Transverse colon (tissue), 4 donors: Measurements from ENCODE around the gene KDM6B. TPM values are rescaled to one million over a fixed set of nuclear protein-coding genes. Genes with fewer than 3 reads are reported as not detected.

Source experiments
- DNase-seq: peaks from one replicate; pipeline ENCODE4 v3.0.0-alpha.2; 2019
- H3K27ac ChIP-seq, 4 donors: fragments of 200-600 bp; sonication (generic); 2 replicates each; pipeline ENCODE4 v1.5.1; 2016 to 2018; ENCODE audit warnings: inconsistent platforms in 4 of 4
- H3K27me3 ChIP-seq: fragments of 200-600 bp; sonication (generic); 2 replicates; pipeline ENCODE4 v1.5.1; 2017; ENCODE audit warnings: inconsistent platforms
- H3K36me3 ChIP-seq, 4 donors: fragments of 200-600 bp; sonication (generic); 2 replicates each; pipeline ENCODE4 v1.5.1; 2017 to 2019; ENCODE audit warnings: inconsistent platforms in 4 of 4
- H3K4me1 ChIP-seq, 4 donors: fragments of 200-600 bp; sonication (generic); 2 replicates each; pipeline ENCODE4 v1.5.1; 2017 to 2020; ENCODE audit warnings: inconsistent platforms in 4 of 4
- H3K4me3 ChIP-seq, 4 donors: fragments of 200-600 bp; sonication (generic); 1 replicate in 1 of 4; 2 replicates in 3 of 4; pipeline versions ENCODE4 v1.5.1 to v1.6.1; 2017 to 2019; ENCODE audit warnings: inconsistent platforms in 4 of 4
- H3K9me3 ChIP-seq, 2 donors: fragments of 200-600 bp; sonication (generic); 2 replicates each; pipeline ENCODE4 v1.5.1; 2017 to 2019; ENCODE audit warnings: inconsistent platforms in 2 of 2
- EP300 ChIP-seq: sonication (generic); formaldehyde crosslinking; IDR thresholded peaks from one replicate; pipeline ENCODE4 v1.6.1; 2017; ENCODE audit warnings: antibody characterized with exemption, low read depth
- POLR2A ChIP-seq: fragments of 450-650 bp; IDR thresholded peaks from one replicate; pipeline ENCODE4 v1.6.1; 2016; ENCODE audit warnings: antibody characterized with exemption, mild to moderate bottlenecking, moderate library complexity
- POLR2AphosphoS5 ChIP-seq, 3 donors: sonication (generic); formaldehyde crosslinking; IDR thresholded peaks; one replicate each; pipeline ENCODE4 v1.6.1; 2016; ENCODE audit warnings: antibody characterized with exemption in 3 of 3
- WGBS, 2 donors: methylation state at CpG; one replicate each; pipeline ENCODE4 v1.1.5; 2018; ENCODE audit warnings: low coverage in 1 of 2; 5-methylcytosine and 5-hydroxymethylcytosine counted together
- in situ Hi-C, 4 donors: fragments of 200-750 bp; cut with MboI; loops; one replicate each; pipeline versions ENCODE4 v1.15.0 to v1.15.1; 2017; ENCODE audit warnings: low sequenced_read_pairs in 3 of 4, low pct_ligation_motif_present in 1 of 4, low pct_unique_long_range_greater_than_20kb in 1 of 4
- intact Hi-C: fragments of 100-400 bp; cut with DNase I; formaldehyde crosslinking; loops from one replicate; pipeline ENCODE4 v1.15.1; 2023; ENCODE audit warnings: low total_unique reads
- total RNA-seq, 4 donors: library from RNA; depleted of rRNA; stranded (reverse); fragments of >200 nt; gene quantifications; one replicate each; pipeline ENCODE4 v1.1.0, GENCODE V29; 2016
- TF ChIP-seq, protein P1 (sequence below), 5 experiments: fragments of 200-600 bp in 3 of 5; fragments of 450-650 bp in 2 of 5; sonication (generic) in 3 of 5; IDR thresholded peaks; 1 replicate in 2 of 5; 2 replicates in 3 of 5; pipeline ENCODE4 v1.5.1; 2016 to 2017; ENCODE audit warnings: antibody characterized with exemption in 5 of 5, inconsistent platforms in 3 of 5, mild to moderate bottlenecking in 2 of 5, moderate library complexity in 1 of 5

Gene KDM6B
- total RNA-seq, 4 donors from 2014 or later, result 18.3 to 33.7 (median 30.2) TPM

DNA sequence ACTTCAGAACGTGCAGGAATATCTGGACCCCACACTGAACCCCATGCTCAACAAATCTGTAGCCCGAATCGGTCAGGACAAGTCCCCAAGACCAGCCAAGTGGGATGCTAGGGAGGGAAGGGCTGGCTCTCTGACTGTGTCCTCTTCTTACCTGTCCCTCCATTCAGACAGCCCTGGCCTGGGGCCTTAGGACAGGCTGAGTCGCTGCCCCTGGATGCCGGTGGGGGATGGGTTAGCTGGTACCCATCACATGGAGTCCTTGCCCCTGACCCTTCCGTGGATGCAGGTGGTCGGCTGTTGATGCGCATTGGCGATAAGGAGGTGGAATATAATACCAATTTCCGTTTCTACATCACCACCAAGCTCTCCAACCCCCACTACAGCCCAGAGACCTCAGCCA, 16.0 kb upstream of the KDM6B start:
- Histone ChIP-seq H3K27ac (no peak overlapping the region), H3K9me3 (no peaks in the 10 kb centered on the region), H3K27me3 (no peaks in the 10 kb centered on the region), H3K4me1 (no peaks in the 10 kb centered on the region), H3K36me3 (no peaks in the 10 kb centered on the region), H3K4me3 (no peak overlapping the region)
- in situ Hi-C loops (loop anchor here in 1 of 4 donors (10.0 kb wide), 1 partner anchor 73 kb away; no protein-coding TSS in a partner anchor), intact Hi-C loops (no loop called here)
- WGBS, 2 donors, result 88% methylated on average over 10 of the region's 10 CpGs; no CpG with 5 or more reads in 1 of the 2 donors
- DNase-seq, result no peak
- no peak for TF ChIP-seq EP300
- TF ChIP-seq POLR2AphosphoS5 (IDR thresholded peaks at IDR 0.05), result no peak
- TF ChIP-seq, protein P1, sequence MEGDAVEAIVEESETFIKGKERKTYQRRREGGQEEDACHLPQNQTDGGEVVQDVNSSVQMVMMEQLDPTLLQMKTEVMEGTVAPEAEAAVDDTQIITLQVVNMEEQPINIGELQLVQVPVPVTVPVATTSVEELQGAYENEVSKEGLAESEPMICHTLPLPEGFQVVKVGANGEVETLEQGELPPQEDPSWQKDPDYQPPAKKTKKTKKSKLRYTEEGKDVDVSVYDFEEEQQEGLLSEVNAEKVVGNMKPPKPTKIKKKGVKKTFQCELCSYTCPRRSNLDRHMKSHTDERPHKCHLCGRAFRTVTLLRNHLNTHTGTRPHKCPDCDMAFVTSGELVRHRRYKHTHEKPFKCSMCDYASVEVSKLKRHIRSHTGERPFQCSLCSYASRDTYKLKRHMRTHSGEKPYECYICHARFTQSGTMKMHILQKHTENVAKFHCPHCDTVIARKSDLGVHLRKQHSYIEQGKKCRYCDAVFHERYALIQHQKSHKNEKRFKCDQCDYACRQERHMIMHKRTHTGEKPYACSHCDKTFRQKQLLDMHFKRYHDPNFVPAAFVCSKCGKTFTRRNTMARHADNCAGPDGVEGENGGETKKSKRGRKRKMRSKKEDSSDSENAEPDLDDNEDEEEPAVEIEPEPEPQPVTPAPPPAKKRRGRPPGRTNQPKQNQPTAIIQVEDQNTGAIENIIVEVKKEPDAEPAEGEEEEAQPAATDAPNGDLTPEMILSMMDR (IDR thresholded peaks at IDR 0.05), result no peak
- no peak for TF ChIP-seq POLR2A

- WGBS, 2 donors, result 87 to 88% methylated on average over 3 to 25 of the region's 27 CpGs
- TF ChIP-seq POLR2A, result no peak
- TF ChIP-seq EP300, result no peak
- TF ChIP-seq, protein P1 (IDR thresholded peaks at IDR 0.05), result no peak
- no peak for TF ChIP-seq POLR2AphosphoS5 (IDR thresholded peaks at IDR 0.05)
- Histone ChIP-seq H3K36me3 (no peaks in the 10 kb centered on the region), H3K4me1 (no peaks in the 10 kb centered on the region), H3K9me3 (no peaks in the 10 kb centered on the region), H3K4me3 (no peak overlapping the region), H3K27ac (no peak overlapping the region), H3K27me3 (no peaks in the 10 kb centered on the region)
- in situ Hi-C loops (loop anchor here in 1 of 4 donors (10.0 kb wide), 1 partner anchor 74 kb away; no protein-coding TSS in a partner anchor), intact Hi-C loops (no loop called here)
- no peak for DNase-seq
Observed at GRCh38 chr17:7818746-7819645, 15.0 kb upstream of the KDM6B start.

- Histone ChIP-seq H3K9me3 (no peaks in the 10 kb centered on the region), H3K27me3 (no peaks in the 10 kb centered on the region), H3K36me3 (no peaks in the 10 kb centered on the region), H3K4me1 (no peaks in the 10 kb centered on the region), H3K4me3 (no peak overlapping the region), H3K27ac (no peak overlapping the region)
- TF ChIP-seq EP300 (no peak), POLR2AphosphoS5 (IDR thresholded peaks at IDR 0.05) (no peak)
- TF ChIP-seq, protein P1 (IDR thresholded peaks at IDR 0.05), result no peak
- in situ Hi-C loops (no loop called here), intact Hi-C loops (no loop called here)
- DNase-seq, result no peak
- 74 to 89% methylated on average over 4 to 5 of the region's 5 CpGs for WGBS, 2 donors
Observed at GRCh38 chr17:7820231-7820630, 13.8 kb upstream of the KDM6B start.

DNA sequence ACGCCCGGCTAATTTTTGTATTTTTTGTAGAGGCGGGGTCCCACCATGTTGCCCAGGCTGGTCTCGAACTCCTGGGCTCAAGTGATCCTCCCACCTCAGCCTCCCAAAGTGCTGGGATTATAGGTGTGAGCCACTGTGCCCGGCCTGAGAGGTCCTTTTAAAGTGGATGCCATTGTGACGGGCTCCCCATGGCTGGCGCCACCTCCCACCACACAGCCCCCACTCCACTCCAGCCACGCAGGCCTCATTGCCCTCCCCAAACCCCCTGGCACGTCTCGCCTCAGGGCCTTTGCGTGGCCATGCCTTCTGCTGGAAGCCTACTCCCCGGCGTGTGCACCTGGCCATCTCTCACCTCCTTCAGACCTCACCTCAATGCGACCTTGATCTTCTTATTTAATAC, 11.9 kb upstream of the KDM6B start:
- intact Hi-C loops, result loop anchor here (1.0 kb wide), 1 partner anchor 30 kb away; no protein-coding TSS in a partner anchor
- H3K4me3 ChIP-seq, result no peak overlapping the region
- in situ Hi-C loops, result no loop called here
- DNase-seq, result no peak
- WGBS, 2 donors, result 60 to 74% methylated on average over 1 to 14 of the region's 14 CpGs
- no peaks in the 10 kb centered on the region for H3K36me3 ChIP-seq
- H3K9me3 ChIP-seq, result no peaks in the 10 kb centered on the region
- no peak overlapping the region for H3K27ac ChIP-seq
- no peaks in the 10 kb centered on the region for H3K27me3 ChIP-seq
- TF ChIP-seq, protein P1 (IDR thresholded peaks at IDR 0.05), result no peak
- TF ChIP-seq EP300, result no peak
- no peak for TF ChIP-seq POLR2AphosphoS5 (IDR thresholded peaks at IDR 0.05)
- TF ChIP-seq POLR2A, result no peak
- no peaks in the 10 kb centered on the region for H3K4me1 ChIP-seq
